Fibroblast of skin of back (primary cell): Measurements from ENCODE around the gene DNM3.

Experiments used
- DNase-seq: peaks from one replicate; pipeline ENCODE4 v3.0.0-alpha.2; 2013

DNM3 gene

GRCh38 chr1:172373864-172374263, 532.6 kb downstream of the DNM3 start:
- no peak for DNase-seq

- no peak for DNase-seq
Observed at GRCh38 chr1:172375211-172375631, 533.9 kb downstream of the DNM3 start.

GRCh38 chr1:172376431-172376830, 535.1 kb downstream of the DNM3 start:
- no peak for DNase-seq

GRCh38 chr1:172377565-172377964, 536.3 kb downstream of the DNM3 start:
- DNase-seq, result no peak

GRCh38 chr1:172378109-172378760, 536.9 kb downstream of the DNM3 start:
- DNase-seq, result no peak

- DNase-seq, result no peak
Observed at GRCh38 chr1:172380441-172381244, 539.3 kb downstream of the DNM3 start.

GRCh38 chr1:172381946-172382345, 540.6 kb downstream of the DNM3 start:
- DNase-seq, result peak; percentile 9

GRCh38 chr1:172382406-172382805, 541.1 kb downstream of the DNM3 start:
- DNase-seq, result peak; percentile 26

GRCh38 chr1:172382990-172383389, 541.7 kb downstream of the DNM3 start:
- peak; percentile 50 for DNase-seq

GRCh38 chr1:172383536-172383935, 542.2 kb downstream of the DNM3 start:
- DNase-seq, result peak; percentile 91

GRCh38 chr1:172384656-172385055, 543.4 kb downstream of the DNM3 start:
- no peak for DNase-seq

- peak; percentile 35 for DNase-seq
Observed at GRCh38 chr1:172386046-172386445, 544.7 kb downstream of the DNM3 start.

- no peak for DNase-seq
Observed at GRCh38 chr1:172388490-172388889, 547.2 kb downstream of the DNM3 start.

- DNase-seq, result no peak
Observed at GRCh38 chr1:172390301-172390682, 549.0 kb downstream of the DNM3 start.

GRCh38 chr1:172390683-172391551, 549.6 kb downstream of the DNM3 start:
- peak; percentile 75 for DNase-seq

GRCh38 chr1:172391976-172392375, 550.7 kb downstream of the DNM3 start:
- DNase-seq, result no peak

- DNase-seq, result no peak
Observed at GRCh38 chr1:172393354-172393753, 552.1 kb downstream of the DNM3 start.

- no peak for DNase-seq
Observed at GRCh38 chr1:172394141-172394751, 552.9 kb downstream of the DNM3 start.

GRCh38 chr1:172394811-172395210, 553.5 kb downstream of the DNM3 start:
- no peak for DNase-seq

GRCh38 chr1:172395576-172395975, 554.3 kb downstream of the DNM3 start:
- no peak for DNase-seq

- DNase-seq, result peak; percentile 59
Observed at GRCh38 chr1:172397221-172397620, 555.9 kb downstream of the DNM3 start.

- DNase-seq, result no peak
Observed at GRCh38 chr1:172397633-172398032, 556.3 kb downstream of the DNM3 start.

- DNase-seq, result no peak
Observed at GRCh38 chr1:172398193-172398592, 556.9 kb downstream of the DNM3 start.
